Stimulated activated naive CD8-positive, alpha-beta T cell treated with anti-CD3 and anti-CD28 coated beads, Interleukin-15, amount 100 ng/mL, for 72 hours (primary cell): ENCODE results near the gene UBLCP1.
"Not testable (repeated sequence)": the region's sequence is repeated elsewhere in the genome, so short reads cannot be mapped to it uniquely, and the experiment has no call there.

Source experiments
- ATAC-seq: fragments of 150-1000 bp; cut with Tn5 transposase; 2 replicates; pipeline ENCODE4 v1.10.0; 2021; ENCODE audit warnings: mild to moderate bottlenecking, moderate library complexity
- DNase-seq, 2 donors: peaks; one replicate each; pipeline ENCODE4 v3.0.0; 2021 to 2022
- H3K27ac Mint-ChIP-seq, 2 donors: one replicate each; pipeline ENCODE4 v1.8.0; 2022; ENCODE audit warnings: mild to moderate bottlenecking in 2 of 2, mixed read lengths in 2 of 2, moderate library complexity in 2 of 2
- H3K27me3 Mint-ChIP-seq: one replicate; pipeline ENCODE4 v1.8.0; 2022; ENCODE audit warnings: mixed read lengths
- H3K4me1 Mint-ChIP-seq: one replicate; pipeline ENCODE4 v1.8.0; 2022; ENCODE audit warnings: mild to moderate bottlenecking, mixed read lengths
- H3K4me3 Mint-ChIP-seq, 2 donors: one replicate each; pipeline ENCODE4 v1.8.0; 2022; ENCODE audit warnings: mild to moderate bottlenecking in 2 of 2, mixed read lengths in 2 of 2, moderate library complexity in 1 of 2
- H3K9me3 Mint-ChIP-seq, 2 donors: one replicate each; pipeline ENCODE4 v1.8.0; 2022; ENCODE audit warnings: mixed read lengths in 2 of 2

UBLCP1 gene

GRCh38 chr5:159262859-159263568 is at the start of gene UBLCP1:
UBLCP1 (plus strand) TSS chr5:159263290; CDS start chr5:159268916, 5,626 bp downstream.
- Mint-ChIP-seq H3K27me3 (no peaks in the 10 kb centered on the region), H3K4me3 (peak within 1 kb of the TSS; percentile 86 to 99), H3K27ac (peak within 1 kb of the TSS; percentile 99), H3K9me3 (peaks cover 0 to 15% of the 10 kb centered on the region in 2 donors), H3K4me1 (peaks cover 36% of the 10 kb centered on the region)
- DNase-seq, result peak; percentile 72 to 81
- ATAC-seq, result peak; percentile 95

- H3K9me3 Mint-ChIP-seq, result no peaks in the 10 kb centered on the region
- H3K4me1 Mint-ChIP-seq, result peaks cover 53% of the 10 kb centered on the region
- DNase-seq (no peak), ATAC-seq (no peak)
- H3K27me3 Mint-ChIP-seq, result no peaks in the 10 kb centered on the region
- no peak overlapping the region for H3K4me3 Mint-ChIP-seq
- no peak overlapping the region for H3K27ac Mint-ChIP-seq
Observed at GRCh38 chr5:159214486-159215271, 48.4 kb upstream of the UBLCP1 start.

GRCh38 chr5:159215886-159216285 is 47.2 kb upstream of the UBLCP1 start:
- ATAC-seq (no peak), DNase-seq (no peak)
- H3K9me3 Mint-ChIP-seq, result no peaks in the 10 kb centered on the region
- no peaks in the 10 kb centered on the region for H3K27me3 Mint-ChIP-seq
- no peak overlapping the region for H3K27ac Mint-ChIP-seq
- H3K4me3 Mint-ChIP-seq, result no peak overlapping the region
- H3K4me1 Mint-ChIP-seq, result peaks cover 41% of the 10 kb centered on the region

- no peak overlapping the region for H3K4me3 Mint-ChIP-seq
- H3K9me3 Mint-ChIP-seq, result no peaks in the 10 kb centered on the region
- no peaks in the 10 kb centered on the region for H3K27me3 Mint-ChIP-seq
- no peak for ATAC-seq
- no peak overlapping the region for H3K27ac Mint-ChIP-seq
- peaks cover 37% of the 10 kb centered on the region for H3K4me1 Mint-ChIP-seq
- DNase-seq, result no peak
Observed at GRCh38 chr5:159216454-159216853, 46.6 kb upstream of the UBLCP1 start.

- peaks cover 29% of the 10 kb centered on the region for H3K4me1 Mint-ChIP-seq
- H3K27ac Mint-ChIP-seq, result no peak overlapping the region
- DNase-seq (no peak), ATAC-seq (no peak)
- H3K4me3 Mint-ChIP-seq, result no peak overlapping the region
- no peaks in the 10 kb centered on the region for H3K27me3 Mint-ChIP-seq
- H3K9me3 Mint-ChIP-seq, result no peaks in the 10 kb centered on the region
Observed at GRCh38 chr5:159217236-159217635, 45.9 kb upstream of the UBLCP1 start.

GRCh38 chr5:159218595-159219023 is 44.5 kb upstream of the UBLCP1 start:
- Mint-ChIP-seq H3K27ac (peak overlapping the region; percentile 50 to 56), H3K4me3 (no peak overlapping the region), H3K4me1 (peaks cover 16% of the 10 kb centered on the region), H3K9me3 (no peaks in the 10 kb centered on the region), H3K27me3 (no peaks in the 10 kb centered on the region)
- ATAC-seq (no peak), DNase-seq (no peak)

- Mint-ChIP-seq H3K9me3 (no peaks in the 10 kb centered on the region), H3K27ac (peak overlapping the region in 1 of 2 donors; percentile 64), H3K4me3 (no peak overlapping the region), H3K27me3 (no peaks in the 10 kb centered on the region), H3K4me1 (peaks cover 22% of the 10 kb centered on the region)
- ATAC-seq (no peak), DNase-seq (no peak)
Observed at GRCh38 chr5:159220206-159220605, 42.9 kb upstream of the UBLCP1 start.

- no peaks in the 10 kb centered on the region for H3K9me3 Mint-ChIP-seq
- peaks cover 6% of the 10 kb centered on the region for H3K4me1 Mint-ChIP-seq
- no peak overlapping the region for H3K27ac Mint-ChIP-seq
- DNase-seq, result no peak
- no peak overlapping the region for H3K4me3 Mint-ChIP-seq
- H3K27me3 Mint-ChIP-seq, result no peaks in the 10 kb centered on the region
- ATAC-seq, result no peak
Observed at GRCh38 chr5:159223469-159223868, 39.6 kb upstream of the UBLCP1 start.

- DNase-seq (no peak), ATAC-seq (no peak)
- Mint-ChIP-seq H3K27me3 (no peaks in the 10 kb centered on the region), H3K27ac (no peak overlapping the region), H3K9me3 (no peaks in the 10 kb centered on the region), H3K4me3 (no peak overlapping the region), H3K4me1 (peaks cover 6% of the 10 kb centered on the region)
Observed at GRCh38 chr5:159224471-159224870, 38.6 kb upstream of the UBLCP1 start.

- ATAC-seq (no peak), DNase-seq (no peak)
- no peak overlapping the region for H3K4me3 Mint-ChIP-seq
- H3K27ac Mint-ChIP-seq, result no peak overlapping the region
- H3K27me3 Mint-ChIP-seq, result no peaks in the 10 kb centered on the region
- no peaks in the 10 kb centered on the region for H3K9me3 Mint-ChIP-seq
- peaks cover 6% of the 10 kb centered on the region for H3K4me1 Mint-ChIP-seq
Observed at GRCh38 chr5:159226451-159226850, 36.6 kb upstream of the UBLCP1 start.

GRCh38 chr5:159227452-159227851 is 35.6 kb upstream of the UBLCP1 start:
- no peaks in the 10 kb centered on the region for H3K27me3 Mint-ChIP-seq
- no peak overlapping the region for H3K4me3 Mint-ChIP-seq
- ATAC-seq, result no peak
- no peak for DNase-seq
- H3K9me3 Mint-ChIP-seq, result no peaks in the 10 kb centered on the region
- H3K4me1 Mint-ChIP-seq, result peaks cover 6% of the 10 kb centered on the region
- H3K27ac Mint-ChIP-seq, result no peak overlapping the region

GRCh38 chr5:159228097-159228496 is 35.0 kb upstream of the UBLCP1 start:
- DNase-seq, H3K4me1 Mint-ChIP-seq, H3K27me3 Mint-ChIP-seq, H3K4me3 Mint-ChIP-seq, H3K9me3 Mint-ChIP-seq, ATAC-seq: not testable (repeated sequence)
- H3K27ac Mint-ChIP-seq, result peak overlapping the region in 1 of 2 donors; percentile 71

- Mint-ChIP-seq H3K27me3 (no peaks in the 10 kb centered on the region), H3K27ac (peak overlapping the region in 1 of 2 donors; percentile 53), H3K4me3 (no peak overlapping the region), H3K4me1 (no peaks in the 10 kb centered on the region), H3K9me3 (no peaks in the 10 kb centered on the region)
- no peak for ATAC-seq
- no peak for DNase-seq
Observed at GRCh38 chr5:159230657-159231056, 32.4 kb upstream of the UBLCP1 start.

GRCh38 chr5:159231167-159231566 is 31.9 kb upstream of the UBLCP1 start:
- H3K4me3 Mint-ChIP-seq, result no peak overlapping the region
- no peak overlapping the region for H3K27ac Mint-ChIP-seq
- H3K4me1 Mint-ChIP-seq, result no peaks in the 10 kb centered on the region
- DNase-seq (no peak), ATAC-seq (no peak)
- no peaks in the 10 kb centered on the region for H3K9me3 Mint-ChIP-seq
- no peaks in the 10 kb centered on the region for H3K27me3 Mint-ChIP-seq

GRCh38 chr5:159235871-159236520 is 27.1 kb upstream of the UBLCP1 start:
- not testable (repeated sequence) for ATAC-seq, DNase-seq, H3K4me3 Mint-ChIP-seq, H3K9me3 Mint-ChIP-seq, H3K27me3 Mint-ChIP-seq, H3K27ac Mint-ChIP-seq
- H3K4me1 Mint-ChIP-seq, result peaks cover 13% of the 10 kb centered on the region
